Measurements from ENCODE around the gene DOCK8. TPM values are rescaled to one million over a fixed set of nuclear protein-coding genes. Genes with fewer than 3 reads are reported as not detected.

Gene DOCK8
- total and polyA plus RNA-seq, 2 of the 13 experiments (the other 11 are each of a cell fraction or from before 2014, with no cell fraction given), result 0.28 to 0.38 TPM

DNA sequence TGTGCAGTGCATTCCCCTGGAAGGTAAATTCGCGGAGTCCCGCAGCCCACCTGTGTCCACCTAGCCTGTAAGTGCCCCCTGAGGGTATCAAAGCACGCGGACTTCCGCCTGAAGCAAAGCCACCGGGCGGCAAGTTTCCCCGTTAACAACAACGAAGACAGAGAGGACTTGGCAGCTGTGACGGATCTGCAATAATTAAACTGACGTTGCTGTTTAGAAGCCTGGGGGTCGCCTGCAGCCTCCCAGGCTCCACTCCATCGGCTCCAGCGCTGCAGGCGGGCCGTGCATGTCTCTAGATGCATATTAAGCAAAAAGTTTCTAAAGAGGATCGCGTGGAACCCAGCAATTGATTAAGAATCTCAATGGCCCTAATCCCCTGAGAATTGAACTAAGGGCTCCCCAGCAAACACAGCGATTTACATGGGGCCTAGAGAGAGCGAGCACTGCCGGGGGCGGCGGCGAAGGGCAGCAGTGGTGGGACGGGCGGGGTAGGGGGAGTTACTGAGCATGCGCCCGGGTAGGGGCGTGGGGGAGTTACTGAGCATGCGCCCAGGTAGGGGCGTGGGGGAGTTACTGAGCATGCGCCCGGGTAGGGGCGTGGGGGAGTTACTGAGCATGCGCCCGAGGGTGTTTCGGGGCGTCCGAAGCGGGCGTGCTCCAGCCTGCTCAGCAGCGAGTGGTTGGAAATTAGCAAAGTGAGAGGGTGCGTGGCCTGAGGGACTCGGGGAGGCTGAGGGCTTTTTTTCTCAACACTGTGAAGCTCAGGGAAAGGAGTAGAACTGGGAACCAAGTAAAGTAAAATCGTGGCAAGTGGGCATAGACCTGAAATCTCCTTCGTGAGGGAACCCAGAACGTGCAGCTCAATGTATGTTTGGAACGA lies 255.2 kb downstream of the DOCK8 start (continued):
- TF ChIP-seq USF2 (IDR thresholded peaks at IDR 0.05; ENCODE audit: low read depth, low read length), result no peak
- TF ChIP-seq USF2 (CRISPR knock-in tag; IDR thresholded peaks at IDR 0.05; ENCODE audit: borderline replicate concordance), result no peak
- TF ChIP-seq, protein P1, sequence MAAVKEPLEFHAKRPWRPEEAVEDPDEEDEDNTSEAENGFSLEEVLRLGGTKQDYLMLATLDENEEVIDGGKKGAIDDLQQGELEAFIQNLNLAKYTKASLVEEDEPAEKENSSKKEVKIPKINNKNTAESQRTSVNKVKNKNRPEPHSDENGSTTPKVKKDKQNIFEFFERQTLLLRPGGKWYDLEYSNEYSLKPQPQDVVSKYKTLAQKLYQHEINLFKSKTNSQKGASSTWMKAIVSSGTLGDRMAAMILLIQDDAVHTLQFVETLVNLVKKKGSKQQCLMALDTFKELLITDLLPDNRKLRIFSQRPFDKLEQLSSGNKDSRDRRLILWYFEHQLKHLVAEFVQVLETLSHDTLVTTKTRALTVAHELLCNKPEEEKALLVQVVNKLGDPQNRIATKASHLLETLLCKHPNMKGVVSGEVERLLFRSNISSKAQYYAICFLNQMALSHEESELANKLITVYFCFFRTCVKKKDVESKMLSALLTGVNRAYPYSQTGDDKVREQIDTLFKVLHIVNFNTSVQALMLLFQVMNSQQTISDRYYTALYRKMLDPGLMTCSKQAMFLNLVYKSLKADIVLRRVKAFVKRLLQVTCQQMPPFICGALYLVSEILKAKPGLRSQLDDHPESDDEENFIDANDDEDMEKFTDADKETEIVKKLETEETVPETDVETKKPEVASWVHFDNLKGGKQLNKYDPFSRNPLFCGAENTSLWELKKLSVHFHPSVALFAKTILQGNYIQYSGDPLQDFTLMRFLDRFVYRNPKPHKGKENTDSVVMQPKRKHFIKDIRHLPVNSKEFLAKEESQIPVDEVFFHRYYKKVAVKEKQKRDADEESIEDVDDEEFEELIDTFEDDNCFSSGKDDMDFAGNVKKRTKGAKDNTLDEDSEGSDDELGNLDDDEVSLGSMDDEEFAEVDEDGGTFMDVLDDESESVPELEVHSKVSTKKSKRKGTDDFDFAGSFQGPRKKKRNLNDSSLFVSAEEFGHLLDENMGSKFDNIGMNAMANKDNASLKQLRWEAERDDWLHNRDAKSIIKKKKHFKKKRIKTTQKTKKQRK (IDR thresholded peaks at IDR 0.05; ENCODE audit: low read length), result no peak
- peak; percentile 61; the same call in 1 of the 2 replicates for TF ChIP-seq KMT2B (CRISPR knock-in tag; IDR thresholded peaks at IDR 0.05)
- TF ChIP-seq, protein P2, sequence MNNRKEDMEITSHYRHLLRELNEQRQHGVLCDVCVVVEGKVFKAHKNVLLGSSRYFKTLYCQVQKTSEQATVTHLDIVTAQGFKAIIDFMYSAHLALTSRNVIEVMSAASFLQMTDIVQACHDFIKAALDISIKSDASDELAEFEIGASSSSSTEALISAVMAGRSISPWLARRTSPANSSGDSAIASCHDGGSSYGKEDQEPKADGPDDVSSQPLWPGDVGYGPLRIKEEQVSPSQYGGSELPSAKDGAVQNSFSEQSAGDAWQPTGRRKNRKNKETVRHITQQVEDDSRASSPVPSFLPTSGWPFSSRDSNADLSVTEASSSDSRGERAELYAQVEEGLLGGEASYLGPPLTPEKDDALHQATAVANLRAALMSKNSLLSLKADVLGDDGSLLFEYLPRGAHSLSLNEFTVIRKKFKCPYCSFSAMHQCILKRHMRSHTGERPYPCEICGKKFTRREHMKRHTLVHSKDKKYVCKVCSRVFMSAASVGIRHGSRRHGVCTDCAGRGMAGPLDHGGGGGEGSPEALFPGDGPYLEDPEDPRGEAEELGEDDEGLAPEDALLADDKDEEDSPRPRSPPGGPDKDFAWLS (CRISPR knock-in tag; IDR thresholded peaks at IDR 0.05; ENCODE audit: borderline replicate concordance), result no peak
- TF ChIP-seq ZNF331 (CRISPR knock-in tag; IDR thresholded peaks at IDR 0.05), result 0 out of 2 replicates have a peak, but pooled peaks have one; percentile 24
- TF ChIP-seq ZNF543 (CRISPR knock-in tag; IDR thresholded peaks at IDR 0.05), result peak; percentile 60; the same call in 1 of the 2 replicates
- TF ChIP-seq NFATC3 (CRISPR knock-in tag; IDR thresholded peaks at IDR 0.05), result no peak
- TF ChIP-seq, protein P3, sequence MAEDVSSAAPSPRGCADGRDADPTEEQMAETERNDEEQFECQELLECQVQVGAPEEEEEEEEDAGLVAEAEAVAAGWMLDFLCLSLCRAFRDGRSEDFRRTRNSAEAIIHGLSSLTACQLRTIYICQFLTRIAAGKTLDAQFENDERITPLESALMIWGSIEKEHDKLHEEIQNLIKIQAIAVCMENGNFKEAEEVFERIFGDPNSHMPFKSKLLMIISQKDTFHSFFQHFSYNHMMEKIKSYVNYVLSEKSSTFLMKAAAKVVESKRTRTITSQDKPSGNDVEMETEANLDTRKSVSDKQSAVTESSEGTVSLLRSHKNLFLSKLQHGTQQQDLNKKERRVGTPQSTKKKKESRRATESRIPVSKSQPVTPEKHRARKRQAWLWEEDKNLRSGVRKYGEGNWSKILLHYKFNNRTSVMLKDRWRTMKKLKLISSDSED (CRISPR knock-in tag; IDR thresholded peaks at IDR 0.05), result no peak
- no peak for TF ChIP-seq CHCHD3 (CRISPR knock-in tag; IDR thresholded peaks at IDR 0.05)
- no peak for TF ChIP-seq YY1 (IDR thresholded peaks at IDR 0.05; ENCODE audit: insufficient read depth, insufficient replicate concordance, low read depth, low read length)
- no peak for TF ChIP-seq PTBP1 (IDR thresholded peaks at IDR 0.05; ENCODE audit: low read depth, low read length, poor library complexity, severe bottlenecking)
- 0 out of 2 replicates have a peak, but pooled peaks have one; percentile 32 for TF ChIP-seq SATB2 (CRISPR knock-in tag; IDR thresholded peaks at IDR 0.05)
- peak; percentile 83 for TF ChIP-seq ERF (CRISPR knock-in tag; IDR thresholded peaks at IDR 0.05)
- TF ChIP-seq ZNF460 (CRISPR knock-in tag; IDR thresholded peaks at IDR 0.05; ENCODE audit: borderline replicate concordance), result no peak
- no peak for TF ChIP-seq GTF3A (CRISPR knock-in tag; conservative IDR thresholded peaks at IDR 0.05)
- no peak for TF ChIP-seq MIER2 (CRISPR knock-in tag; IDR thresholded peaks at IDR 0.05)
